OCI-LY7 (cell line): ENCODE measurements around the gene CA10. TPM values are rescaled to one million over a fixed set of nuclear protein-coding genes. Genes with fewer than 3 reads are reported as not detected.

Source experiments
- BruUV-seq: library from RNA; stranded (reverse); fragments of 400-500 nt; replicated peaks from 2 replicates; lab custom pipeline; 2021; lab: Mats Ljungman, UMichigan
- CTCF ChIA-PET: fragments of 300-600 bp; sonication (Branson Sonifier 250); formaldehyde crosslinking; loops from one replicate; lab custom pipeline; 2022; ENCODE audit warnings: antibody characterized with exemption; ENCODE audit not compliant: unreplicated experiment; lab: Charles Lee
- POLR2A ChIA-PET: fragments of 300-600 bp; sonication (Branson Sonifier 250); formaldehyde crosslinking; loops from one replicate; lab custom pipeline; 2022; ENCODE audit warnings: antibody characterized with exemption; lab: Charles Lee
- DNase-seq: peaks from one replicate; pipeline ENCODE4 v3.0.0-alpha.2; 2015; ENCODE audit warnings: low spot score
- H2AFZ ChIP-seq: fragments of 200-600 bp; sonication (generic), shearing (Covaris generic); 2 replicates; pipeline ENCODE4 v1.6.1; 2014; ENCODE audit warnings: mild to moderate bottlenecking, antibody characterized with exemption, low read length, moderate library complexity
- H3K27ac ChIP-seq: fragments of 200-600 bp; sonication (generic); 2 replicates; pipeline ENCODE4 v1.5.1; 2014; ENCODE audit warnings: mixed run types, low read depth, mild to moderate bottlenecking, moderate library complexity, low read length, inconsistent platforms; ENCODE audit not compliant: poor library complexity, severe bottlenecking
- H3K36me3 ChIP-seq: fragments of 200-600 bp; sonication (generic); 2 replicates; pipeline ENCODE4 v1.6.1; 2014; ENCODE audit warnings: mild to moderate bottlenecking, antibody characterized with exemption, low read length, moderate library complexity, mixed read lengths; ENCODE audit not compliant: insufficient read depth
- H3K4me1 ChIP-seq: fragments of 200-600 bp; sonication (generic); 2 replicates; pipeline ENCODE4 v1.5.1; 2014; ENCODE audit warnings: mild to moderate bottlenecking, low read length; ENCODE audit not compliant: insufficient read depth, poor library complexity, severe bottlenecking
- H3K4me2 ChIP-seq: fragments of 200-600 bp; sonication (generic); 2 replicates; pipeline ENCODE4 v1.6.1; 2014; ENCODE audit warnings: mild to moderate bottlenecking, low read length
- H3K4me3 ChIP-seq: fragments of 200-600 bp; sonication (generic); 2 replicates; pipeline ENCODE4 v1.5.1; 2014; ENCODE audit warnings: mild to moderate bottlenecking, low read depth, low read length; ENCODE audit not compliant: poor library complexity, severe bottlenecking
- H3K79me2 ChIP-seq: fragments of 200-600 bp; sonication (generic); 2 replicates; pipeline ENCODE4 v1.6.1; 2016; ENCODE audit warnings: low read depth, mild to moderate bottlenecking, low read length, moderate library complexity, mixed read lengths; ENCODE audit not compliant: insufficient read depth
- H3K9me2 ChIP-seq: fragments of 200-600 bp; sonication (generic); 2 replicates; pipeline ENCODE4 v1.6.1; 2016; ENCODE audit warnings: mild to moderate bottlenecking, low read length, mixed read lengths; ENCODE audit not compliant: insufficient read depth
- H3K9me3 ChIP-seq: fragments of 200-600 bp; sonication (generic); 2 replicates; pipeline ENCODE4 v1.6.1; 2014; ENCODE audit warnings: mild to moderate bottlenecking, mixed run types, low read length, mixed read lengths
- H4K20me1 ChIP-seq: fragments of 200-600 bp; sonication (generic); 2 replicates; pipeline ENCODE4 v1.6.1; 2014; ENCODE audit warnings: mild to moderate bottlenecking, antibody characterized with exemption, low read length, moderate library complexity, mixed read lengths; ENCODE audit not compliant: insufficient read depth
- CTCF ChIP-seq: fragments of 200-600 bp; sonication (generic); conservative IDR thresholded peaks from 2 replicates; pipeline ENCODE4 v1.5.1; 2014; ENCODE audit warnings: mild to moderate bottlenecking, antibody characterized with exemption, low read length, moderate library complexity, mixed read lengths
- EZH2phosphoT487 ChIP-seq: fragments of 200-600 bp; sonication (generic); IDR thresholded peaks from 2 replicates; pipeline ENCODE4 v1.6.1; 2018; ENCODE audit warnings: low read depth, borderline replicate concordance, mild to moderate bottlenecking, mixed run types, antibody characterized with exemption, low read length, moderate library complexity, mixed read lengths
- intact Hi-C: fragments of 100-400 bp; cut with micrococcal nuclease; formaldehyde crosslinking; loops from one replicate; pipeline ENCODE4 v1.10.0; 2022; ENCODE audit not compliant: unreplicated experiment
- total RNA-seq, 2 experiments: library from RNA; depleted of rRNA in 1 of 2; stranded (reverse); fragments of >200 nt in 1 of 2; shearing (Covaris generic) in 1 of 2; gene quantifications; 2 replicates each; pipeline ENCODE4 v1.2.3, GENCODE V29; 2014 to 2022

The CA10 gene
- total RNA-seq, 2 experiments from 2014 or later = not detected

- ChIA-PET POLR2A (interaction anchor here (0.8 kb wide), 1 partner anchor 55 kb away, joined by 3 read pairs; no protein-coding TSS in a partner anchor), CTCF (no interaction called here)
- no peaks in the 10 kb centered on the region for H3K9me2 ChIP-seq
- no TSS peak for BruUV-seq
- intact Hi-C loops = no loop called here
- H3K79me2 ChIP-seq = no peaks in the 10 kb centered on the region
- H4K20me1 ChIP-seq = no peaks in the 10 kb centered on the region
- no peaks in the 10 kb centered on the region for H3K36me3 ChIP-seq
- no peaks in the 10 kb centered on the region for H3K9me3 ChIP-seq
- H2AFZ ChIP-seq = no peak overlapping the region
- H3K4me3 ChIP-seq = no peak overlapping the region
- no peak for DNase-seq
- H3K27ac ChIP-seq = no peak overlapping the region
- no peaks in the 10 kb centered on the region for H3K4me1 ChIP-seq
- TF ChIP-seq EZH2phosphoT487 (no peak), CTCF (no peak)
- H3K4me2 ChIP-seq = no peak overlapping the region
These were observed 391.2 kb downstream of the CA10 start for GRCh38 chr17:51767287-51767686.

GRCh38 chr17:51765282-51766135 is 393.0 kb downstream of the CA10 start:
- ChIA-PET POLR2A (no interaction called here), CTCF (no interaction called here)
- intact Hi-C loops = loop anchor here (2.0 kb wide), 1 partner anchor 341 kb away; no protein-coding TSS in a partner anchor
- Histone ChIP-seq H3K9me2 (no peaks in the 10 kb centered on the region), H3K36me3 (no peaks in the 10 kb centered on the region), H3K79me2 (no peaks in the 10 kb centered on the region), H3K27ac (no peak overlapping the region), H4K20me1 (no peaks in the 10 kb centered on the region), H3K4me3 (no peak overlapping the region), H3K4me1 (no peaks in the 10 kb centered on the region), H3K9me3 (no peaks in the 10 kb centered on the region), H3K4me2 (no peak overlapping the region), H2AFZ (no peak overlapping the region)
- no peak for DNase-seq
- TF ChIP-seq CTCF (no peak), EZH2phosphoT487 (no peak)
- BruUV-seq = no TSS peak

- no peak overlapping the region for H2AFZ ChIP-seq
- H3K4me2 ChIP-seq = no peak overlapping the region
- DNase-seq = peak; percentile 56
- intact Hi-C loops = loop anchor here (2.0 kb wide), 1 partner anchor 342 kb away; no protein-coding TSS in a partner anchor
- H3K36me3 ChIP-seq = no peaks in the 10 kb centered on the region
- TF ChIP-seq EZH2phosphoT487 = no peak
- peak; percentile 85 for TF ChIP-seq CTCF
- H3K27ac ChIP-seq = no peak overlapping the region
- no peaks in the 10 kb centered on the region for H3K79me2 ChIP-seq
- POLR2A ChIA-PET = no interaction called here
- H3K9me3 ChIP-seq = no peaks in the 10 kb centered on the region
- H3K9me2 ChIP-seq = no peaks in the 10 kb centered on the region
- H3K4me3 ChIP-seq = no peak overlapping the region
- no TSS peak for BruUV-seq
- H3K4me1 ChIP-seq = no peaks in the 10 kb centered on the region
- no peaks in the 10 kb centered on the region for H4K20me1 ChIP-seq
- CTCF ChIA-PET = no interaction called here
These were observed 394.0 kb downstream of the CA10 start for GRCh38 chr17:51764387-51764971.
